ENCODE results near the gene GP9. TPM values are rescaled to one million over a fixed set of nuclear protein-coding genes. Genes with fewer than 3 reads are reported as not detected.

Gene GP9
- total RNA-seq, 1 donor from 2014 or later, result not detected

GRCh38 chr3:129033633-129034321 lies 26.8 kb upstream of the GP9 start:
- Mint-ChIP-seq H3K4me1 (ENCODE audit: unreplicated experiment) (peaks cover under 1% of the 10 kb centered on the region), H3K9me3 (ENCODE audit: unreplicated experiment) (no peaks in the 10 kb centered on the region), H3K27me3 (ENCODE audit: unreplicated experiment) (peaks cover 6% of the 10 kb centered on the region), H3K4me3 (ENCODE audit: unreplicated experiment) (no peak overlapping the region), H3K27ac (ENCODE audit: unreplicated experiment) (no peak overlapping the region), H3K36me3 (ENCODE audit: unreplicated experiment) (no peaks in the 10 kb centered on the region)
- DNase-seq (ENCODE audit: extremely low spot score, unreplicated experiment), result no peak
- no peak for TF ChIP-seq CTCF (IDR thresholded peaks at IDR 0.05)

GRCh38 chr3:129034642-129035041 lies 25.9 kb upstream of the GP9 start:
- no peaks in the 10 kb centered on the region for H3K36me3 Mint-ChIP-seq (ENCODE audit: unreplicated experiment)
- H3K27ac Mint-ChIP-seq (ENCODE audit: unreplicated experiment), result no peak overlapping the region
- H3K27me3 Mint-ChIP-seq (ENCODE audit: unreplicated experiment), result peaks cover 3% of the 10 kb centered on the region
- DNase-seq (ENCODE audit: extremely low spot score, unreplicated experiment), result no peak
- no peak for TF ChIP-seq CTCF (IDR thresholded peaks at IDR 0.05)
- H3K4me1 Mint-ChIP-seq (ENCODE audit: unreplicated experiment), result peaks cover 8% of the 10 kb centered on the region
- H3K9me3 Mint-ChIP-seq (ENCODE audit: unreplicated experiment), result no peaks in the 10 kb centered on the region
- H3K4me3 Mint-ChIP-seq (ENCODE audit: unreplicated experiment), result no peak overlapping the region

GRCh38 chr3:129035360-129036221 lies 25.0 kb upstream of the GP9 start:
- Mint-ChIP-seq H3K9me3 (ENCODE audit: unreplicated experiment) (no peaks in the 10 kb centered on the region), H3K4me1 (ENCODE audit: unreplicated experiment) (peaks cover 13% of the 10 kb centered on the region), H3K36me3 (ENCODE audit: unreplicated experiment) (no peaks in the 10 kb centered on the region), H3K27me3 (ENCODE audit: unreplicated experiment) (peaks cover 3% of the 10 kb centered on the region), H3K4me3 (ENCODE audit: unreplicated experiment) (no peak overlapping the region), H3K27ac (ENCODE audit: unreplicated experiment) (no peak overlapping the region)
- no peak for TF ChIP-seq CTCF (IDR thresholded peaks at IDR 0.05)
- DNase-seq (ENCODE audit: extremely low spot score, unreplicated experiment), result no peak

DNA sequence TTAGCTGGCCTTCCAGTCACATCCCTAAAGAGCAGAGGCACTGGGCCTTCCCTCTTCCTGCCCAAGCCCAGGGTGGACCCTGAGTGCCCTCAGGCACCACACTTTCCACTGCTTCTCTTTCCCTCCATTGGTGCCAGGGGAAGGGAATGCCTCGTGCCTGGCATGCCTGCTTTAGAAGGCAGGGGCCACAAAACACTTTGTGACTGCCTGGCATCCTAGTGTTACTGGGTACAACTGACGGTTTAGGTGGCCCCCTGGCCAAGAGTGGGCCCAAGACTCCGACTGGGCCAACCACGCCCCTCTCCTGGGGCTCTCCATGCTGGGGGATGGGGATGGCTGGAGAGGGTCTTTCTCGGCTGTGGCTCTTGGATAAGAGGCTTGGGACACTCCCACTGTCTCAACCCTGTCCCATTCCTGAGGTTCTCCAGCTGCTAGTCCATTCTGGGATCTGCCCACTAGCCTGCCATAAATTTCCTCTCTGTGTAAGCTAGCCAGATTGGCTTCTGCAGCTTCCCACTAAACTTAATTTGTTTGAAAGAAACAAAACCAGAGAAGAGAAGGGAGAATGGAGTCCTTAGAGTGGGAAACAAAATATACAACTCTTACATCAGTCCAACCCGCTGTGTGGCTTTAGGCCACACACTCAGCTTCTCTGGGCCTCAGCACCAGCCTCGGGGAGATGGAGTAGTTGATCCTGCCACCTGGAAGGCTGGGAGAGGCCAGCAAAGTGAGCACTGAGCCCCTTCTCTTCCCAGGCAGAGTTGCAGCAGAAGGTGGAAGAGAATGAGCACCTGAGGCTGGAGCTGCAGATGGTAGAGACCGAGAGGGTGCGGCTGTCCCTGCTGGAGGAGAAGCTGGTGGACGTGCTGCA lies 24.1 kb upstream of the GP9 start:
- TF ChIP-seq CTCF (IDR thresholded peaks at IDR 0.05), result no peak
- H3K4me3 Mint-ChIP-seq (ENCODE audit: unreplicated experiment), result no peak overlapping the region
- no peaks in the 10 kb centered on the region for H3K36me3 Mint-ChIP-seq (ENCODE audit: unreplicated experiment)
- peaks cover 13% of the 10 kb centered on the region for H3K4me1 Mint-ChIP-seq (ENCODE audit: unreplicated experiment)
- H3K9me3 Mint-ChIP-seq (ENCODE audit: unreplicated experiment), result no peaks in the 10 kb centered on the region
- H3K27me3 Mint-ChIP-seq (ENCODE audit: unreplicated experiment), result peaks cover 4% of the 10 kb centered on the region
- DNase-seq (ENCODE audit: extremely low spot score, unreplicated experiment), result no peak
- no peak overlapping the region for H3K27ac Mint-ChIP-seq (ENCODE audit: unreplicated experiment)
